Measurements from ENCODE around the gene G6PC2. TPM values are rescaled to one million over a fixed set of nuclear protein-coding genes. Genes with fewer than 3 reads are reported as not detected.
"Not testable (repeated sequence)": the region's sequence is repeated elsewhere in the genome, so short reads cannot be mapped to it uniquely, and the experiment has no call there.

Gene G6PC2
- total RNA-seq, 2 donors from 2014 or later = 21.3 to 35.3 TPM

DNA sequence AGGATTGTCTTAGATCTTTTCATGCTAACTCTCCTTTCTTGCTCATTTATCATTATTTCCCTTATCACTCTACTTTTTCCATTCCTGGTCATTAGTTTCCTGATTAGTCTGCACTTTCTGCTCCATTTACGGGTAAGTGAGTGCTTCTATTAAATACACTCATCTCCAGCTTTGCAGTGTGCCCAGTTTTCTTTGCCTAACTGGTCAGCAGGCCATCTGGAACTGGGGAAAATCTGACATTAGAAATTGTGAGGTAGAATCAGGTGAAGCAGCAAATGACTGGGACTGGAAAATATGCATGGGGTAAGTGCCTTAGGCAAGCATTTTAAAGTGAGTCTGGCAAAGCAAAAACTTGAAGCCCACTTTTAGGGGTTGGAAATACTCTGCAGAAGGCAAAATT lies 29.2 kb downstream of the G6PC2 start:
- H3K4me3 ChIP-seq = no peak overlapping the region
- peak in 1 of 4 donors; percentile 27 for DNase-seq
- WGBS, 2 donors = 53 to 54% methylated on average over 1 of the region's 1 CpG
- intact Hi-C loops (cut with DNase I) = no loop called here
- no peak for TF ChIP-seq CTCF (IDR thresholded peaks at IDR 0.05)
- TF ChIP-seq POLR2A (IDR thresholded peaks at IDR 0.05) = no peak
- H3K4me1 ChIP-seq = no peaks in the 10 kb centered on the region
- no peaks in the 10 kb centered on the region for H3K36me3 ChIP-seq (replicated peaks in 1 of 2; ENCODE audit: insufficient read depth in 1 of 2, low read depth in 2 of 2)
- ATAC-seq = no peak
- H3K27ac ChIP-seq = no peak overlapping the region
- no peaks in the 10 kb centered on the region for H3K9me3 ChIP-seq
- no peaks in the 10 kb centered on the region for H3K27me3 ChIP-seq

- H3K4me1 ChIP-seq; H3K9me3 ChIP-seq; intact Hi-C loops (cut with DNase I); H3K27me3 ChIP-seq; DNase-seq; H3K4me3 ChIP-seq; H3K36me3 ChIP-seq (replicated peaks in 1 of 2; ENCODE audit: insufficient read depth in 1 of 2, low read depth in 2 of 2); ATAC-seq; H3K27ac ChIP-seq: not testable (repeated sequence)
- WGBS, 2 donors = 86 to 87% methylated on average over 4 of the region's 4 CpGs
Observed at GRCh38 chr2:168932174-168932573, 31.1 kb downstream of the G6PC2 start.

DNA sequence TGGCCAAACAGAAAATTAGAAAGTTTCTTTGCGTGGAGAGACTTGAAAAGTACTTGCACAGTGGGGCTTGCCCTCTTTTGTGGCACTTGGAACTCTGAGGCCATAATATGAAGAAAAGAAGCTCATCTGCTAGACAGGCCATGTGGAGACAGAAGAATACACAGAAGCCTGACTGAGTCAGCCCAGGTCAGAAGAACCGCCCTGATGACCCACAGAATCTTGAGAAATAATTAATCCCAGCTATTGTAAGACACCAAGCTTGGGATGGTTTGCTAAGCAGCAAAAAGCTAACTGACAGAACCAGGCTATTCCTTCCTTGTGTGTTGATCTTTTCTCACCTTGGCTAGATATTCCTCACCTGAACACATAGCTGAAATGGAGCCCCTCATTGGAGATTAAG lies 33.7 kb downstream of the G6PC2 start:
- WGBS, 2 donors = 53 to 71% methylated on average over 2 of the region's 2 CpGs
- no peak for ATAC-seq
- no peak overlapping the region for H3K27ac ChIP-seq
- no peaks in the 10 kb centered on the region for H3K4me1 ChIP-seq
- H3K27me3 ChIP-seq = no peaks in the 10 kb centered on the region
- H3K9me3 ChIP-seq = no peaks in the 10 kb centered on the region
- DNase-seq = no peak
- H3K4me3 ChIP-seq = no peak overlapping the region
- no peak for TF ChIP-seq CTCF (IDR thresholded peaks at IDR 0.05)
- TF ChIP-seq POLR2A (IDR thresholded peaks at IDR 0.05) = no peak
- no peaks in the 10 kb centered on the region for H3K36me3 ChIP-seq (replicated peaks in 1 of 2; ENCODE audit: insufficient read depth in 1 of 2, low read depth in 2 of 2)
- intact Hi-C loops (cut with DNase I) = no loop called here

- no peak for ATAC-seq
- no peaks in the 10 kb centered on the region for H3K9me3 ChIP-seq
- no peak for DNase-seq
- no peaks in the 10 kb centered on the region for H3K36me3 ChIP-seq (replicated peaks in 1 of 2; ENCODE audit: insufficient read depth in 1 of 2, low read depth in 2 of 2)
- H3K4me3 ChIP-seq = no peak overlapping the region
- intact Hi-C loops (cut with DNase I) = no loop called here
- no peak for TF ChIP-seq CTCF (IDR thresholded peaks at IDR 0.05)
- TF ChIP-seq POLR2A (IDR thresholded peaks at IDR 0.05) = no peak
- no peaks in the 10 kb centered on the region for H3K4me1 ChIP-seq
- H3K27me3 ChIP-seq = no peaks in the 10 kb centered on the region
- WGBS, 2 donors = 72 to 79% methylated on average over 14 of the region's 14 CpGs
- H3K27ac ChIP-seq = no peak overlapping the region
Observed at GRCh38 chr2:168935810-168936581, 34.9 kb downstream of the G6PC2 start.

- intact Hi-C loops (cut with DNase I) = no loop called here
- DNase-seq (no peak), ATAC-seq (no peak)
- 80 to 92% methylated on average over 1 of the region's 1 CpG for WGBS, 2 donors
- Histone ChIP-seq H3K4me1 (no peaks in the 10 kb centered on the region), H3K27me3 (no peaks in the 10 kb centered on the region), H3K4me3 (no peak overlapping the region), H3K9me3 (no peaks in the 10 kb centered on the region), H3K36me3 (replicated peaks in 1 of 2; ENCODE audit: insufficient read depth in 1 of 2, low read depth in 2 of 2) (no peaks in the 10 kb centered on the region), H3K27ac (no peak overlapping the region)
- TF ChIP-seq CTCF (IDR thresholded peaks at IDR 0.05) (no peak), POLR2A (IDR thresholded peaks at IDR 0.05) (no peak)
Observed at GRCh38 chr2:168939061-168939460, 38.0 kb downstream of the G6PC2 start.
